ENCODE measurements around the gene SH2D2A. TPM values are rescaled to one million over a fixed set of nuclear protein-coding genes. Genes with fewer than 3 reads are reported as not detected.

The SH2D2A gene
- total and polyA plus RNA-seq, 7 donors = 0.25 to 0.82 (median 0.41) TPM; not detected in 1

DNA sequence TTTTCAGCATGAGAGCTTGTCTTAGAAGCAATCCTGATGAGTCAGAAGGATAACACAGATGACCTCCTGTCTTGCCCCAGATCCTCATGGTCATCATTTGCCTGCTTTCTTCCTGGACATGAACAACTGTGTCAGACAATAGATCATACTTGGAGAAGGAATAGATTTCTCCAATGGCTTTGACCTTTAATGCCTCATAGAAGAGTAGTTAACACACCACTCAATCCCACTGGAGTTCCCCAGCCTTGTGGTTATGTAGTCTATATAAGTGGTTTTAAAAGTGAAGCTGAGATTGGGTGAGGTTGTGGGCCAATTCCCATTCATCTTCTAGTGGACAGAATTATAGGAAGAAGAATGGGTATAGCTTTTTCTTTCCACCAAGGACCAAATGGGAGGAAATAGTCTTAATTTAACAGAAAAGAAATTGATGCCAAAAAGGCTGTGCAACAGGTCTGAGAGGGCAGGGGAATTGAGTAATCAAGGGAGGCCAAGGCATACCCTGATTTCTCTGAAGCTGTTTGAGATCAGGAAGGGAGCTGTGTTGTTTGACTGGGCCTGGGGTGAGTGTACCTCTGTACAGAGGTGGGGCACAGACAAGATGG, 35.0 kb downstream of the SH2D2A start:
- H3K4me1 ChIP-seq = peaks cover 26% of the 10 kb centered on the region
- no peaks in the 10 kb centered on the region for H3K27me3 ChIP-seq (ENCODE audit: insufficient read depth in 3 of 3, low read length in 2 of 3)
- intact Hi-C loops (cut with DNase I) = no loop called here
- H3K27ac ChIP-seq = no peak overlapping the region
- ATAC-seq (peak; percentile 56 to 72 (median 70)), DNase-seq (no peak)
- TF ChIP-seq, protein P1, sequence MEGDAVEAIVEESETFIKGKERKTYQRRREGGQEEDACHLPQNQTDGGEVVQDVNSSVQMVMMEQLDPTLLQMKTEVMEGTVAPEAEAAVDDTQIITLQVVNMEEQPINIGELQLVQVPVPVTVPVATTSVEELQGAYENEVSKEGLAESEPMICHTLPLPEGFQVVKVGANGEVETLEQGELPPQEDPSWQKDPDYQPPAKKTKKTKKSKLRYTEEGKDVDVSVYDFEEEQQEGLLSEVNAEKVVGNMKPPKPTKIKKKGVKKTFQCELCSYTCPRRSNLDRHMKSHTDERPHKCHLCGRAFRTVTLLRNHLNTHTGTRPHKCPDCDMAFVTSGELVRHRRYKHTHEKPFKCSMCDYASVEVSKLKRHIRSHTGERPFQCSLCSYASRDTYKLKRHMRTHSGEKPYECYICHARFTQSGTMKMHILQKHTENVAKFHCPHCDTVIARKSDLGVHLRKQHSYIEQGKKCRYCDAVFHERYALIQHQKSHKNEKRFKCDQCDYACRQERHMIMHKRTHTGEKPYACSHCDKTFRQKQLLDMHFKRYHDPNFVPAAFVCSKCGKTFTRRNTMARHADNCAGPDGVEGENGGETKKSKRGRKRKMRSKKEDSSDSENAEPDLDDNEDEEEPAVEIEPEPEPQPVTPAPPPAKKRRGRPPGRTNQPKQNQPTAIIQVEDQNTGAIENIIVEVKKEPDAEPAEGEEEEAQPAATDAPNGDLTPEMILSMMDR (IDR thresholded peaks at IDR 0.05) = no peak
- no peak overlapping the region for H3K4me3 ChIP-seq
- no peaks in the 10 kb centered on the region for H3K9me3 ChIP-seq
- peaks cover 5 to 44% of the 10 kb centered on the region in 2 donors for H3K36me3 ChIP-seq (ENCODE audit: insufficient read depth in 1 of 2, low read depth in 1 of 2)

DNA sequence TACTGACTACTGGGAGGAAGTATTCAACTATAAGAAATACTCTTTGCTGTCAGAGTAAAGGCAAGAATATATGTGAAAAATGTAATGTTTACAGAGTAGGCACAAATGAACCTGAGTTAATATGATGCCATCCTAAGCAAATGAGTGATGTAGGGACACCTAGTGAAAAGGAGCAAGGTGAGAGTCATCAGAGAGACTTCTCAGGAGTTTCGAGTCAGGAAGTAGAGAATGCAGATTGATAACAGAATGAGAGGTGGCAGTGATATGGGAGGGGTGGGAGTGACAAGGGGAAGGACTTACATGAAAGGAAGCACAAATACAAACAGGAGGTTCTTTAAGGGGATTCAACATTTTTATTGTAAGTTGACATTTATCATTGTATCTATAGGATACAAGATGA, 39.1 kb downstream of the SH2D2A start:
- 55 to 74% (median 69%) methylated on average over 1 of the region's 1 CpG for WGBS, 3 donors
- peaks cover 43% of the 10 kb centered on the region for H3K4me1 ChIP-seq
- no peaks in the 10 kb centered on the region for H3K27me3 ChIP-seq (ENCODE audit: insufficient read depth in 3 of 3, low read length in 2 of 3)
- ATAC-seq (no peak), DNase-seq (no peak)
- no peak overlapping the region for H3K27ac ChIP-seq
- H3K9me3 ChIP-seq = no peaks in the 10 kb centered on the region
- intact Hi-C loops (cut with DNase I) = no loop called here
- TF ChIP-seq, protein P1 (IDR thresholded peaks at IDR 0.05) = no peak
- H3K36me3 ChIP-seq (ENCODE audit: insufficient read depth in 1 of 2, low read depth in 1 of 2) = peaks cover 5 to 6% of the 10 kb centered on the region in 2 donors
- H3K4me3 ChIP-seq = no peak overlapping the region

DNA sequence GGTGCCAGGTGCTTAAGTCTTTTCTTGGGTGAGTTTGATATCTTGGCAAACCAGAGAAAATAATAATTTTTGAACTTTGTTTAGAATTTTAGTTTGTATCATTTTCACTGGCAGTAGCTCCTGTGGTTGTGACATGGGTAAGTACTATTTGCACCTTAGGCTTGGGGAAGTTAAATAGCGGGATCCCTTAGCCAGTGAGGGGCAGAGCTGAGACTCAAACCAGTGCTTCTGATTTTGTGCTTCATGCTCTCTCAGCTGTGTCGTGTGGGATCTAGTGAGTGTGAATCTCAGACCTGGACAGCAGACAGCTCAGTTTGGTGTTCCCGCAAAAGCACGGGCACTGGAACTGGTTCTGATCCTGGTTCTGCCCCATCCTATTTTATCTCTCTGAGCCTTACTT, 39.7 kb downstream of the SH2D2A start:
- Histone ChIP-seq H3K4me1 (peaks cover 47% of the 10 kb centered on the region), H3K36me3 (ENCODE audit: insufficient read depth in 1 of 2, low read depth in 1 of 2) (peaks cover 4 to 5% of the 10 kb centered on the region in 2 donors), H3K27me3 (ENCODE audit: insufficient read depth in 3 of 3, low read length in 2 of 3) (no peaks in the 10 kb centered on the region), H3K27ac (no peak overlapping the region), H3K9me3 (no peaks in the 10 kb centered on the region), H3K4me3 (no peak overlapping the region)
- intact Hi-C loops (cut with DNase I) = no loop called here
- TF ChIP-seq, protein P1 (IDR thresholded peaks at IDR 0.05) = no peak
- DNase-seq (no peak), ATAC-seq (peak in 1 of 4 donors; percentile 20)
- WGBS, 3 donors = 45 to 59% (median 50%) methylated on average over 4 of the region's 4 CpGs

DNA sequence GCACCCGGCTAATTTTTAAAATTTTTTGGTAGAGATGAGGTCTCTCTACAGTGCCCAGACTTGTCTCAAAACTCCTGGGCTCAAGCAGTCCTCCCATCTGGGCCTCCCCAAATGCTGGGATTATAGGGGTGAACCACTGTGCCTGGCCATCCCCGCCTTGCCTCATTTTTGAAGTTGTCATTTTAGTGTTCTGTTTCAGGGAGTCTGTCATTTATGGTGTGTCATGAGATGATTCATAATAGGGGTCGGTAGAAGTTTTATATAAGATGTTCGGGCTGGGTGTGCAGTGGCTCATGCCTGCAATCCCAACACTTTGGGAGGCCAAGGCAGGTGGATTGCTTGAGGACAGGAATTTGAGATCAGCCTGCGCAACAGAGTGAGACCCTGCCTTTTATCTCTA, 40.8 kb downstream of the SH2D2A start:
- whole genome bisulfite sequencing, 3 donors = 79 to 86% (median 85%) methylated on average over 5 of the region's 5 CpGs
- H3K27me3 ChIP-seq (ENCODE audit: insufficient read depth in 3 of 3, low read length in 2 of 3) = no peaks in the 10 kb centered on the region
- H3K4me1 ChIP-seq = peaks cover 49% of the 10 kb centered on the region
- peaks cover 0 to 12% of the 10 kb centered on the region in 2 donors for H3K36me3 ChIP-seq (ENCODE audit: insufficient read depth in 1 of 2, low read depth in 1 of 2)
- intact Hi-C loops (cut with DNase I) = no loop called here
- H3K27ac ChIP-seq = no peak overlapping the region
- DNase-seq (no peak), ATAC-seq (peak in 3 of 4 donors; percentile 29 to 34 (median 30))
- no peaks in the 10 kb centered on the region for H3K9me3 ChIP-seq
- TF ChIP-seq, protein P1 (IDR thresholded peaks at IDR 0.05) = no peak
- H3K4me3 ChIP-seq = no peak overlapping the region

DNA sequence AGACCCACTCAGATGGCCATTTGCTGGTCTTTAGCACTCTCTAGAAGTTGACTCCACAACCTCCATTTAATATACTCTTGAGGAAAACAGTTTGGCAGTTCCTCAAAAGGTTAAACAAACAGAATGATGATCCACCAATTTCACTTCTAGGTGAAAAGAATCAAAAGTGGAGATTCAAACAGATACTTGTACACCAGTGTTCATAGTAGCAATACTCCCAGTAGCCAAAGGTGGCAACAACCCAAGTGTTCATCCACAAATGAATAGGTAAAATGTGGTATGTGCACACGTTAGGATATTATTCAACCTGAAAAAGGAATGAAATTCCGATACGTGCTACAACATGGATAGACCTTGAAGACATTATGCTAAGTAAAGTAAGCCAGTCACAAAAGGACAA, 43.0 kb downstream of the SH2D2A start:
- 91 to 92% (median 91%) methylated on average over 3 of the region's 3 CpGs for WGBS, 3 donors
- Histone ChIP-seq H3K36me3 (ENCODE audit: insufficient read depth in 1 of 2, low read depth in 1 of 2) (peaks cover 0 to 19% of the 10 kb centered on the region in 2 donors), H3K27ac (no peak overlapping the region), H3K4me3 (no peak overlapping the region), H3K9me3 (no peaks in the 10 kb centered on the region), H3K27me3 (ENCODE audit: insufficient read depth in 3 of 3, low read length in 2 of 3) (no peaks in the 10 kb centered on the region), H3K4me1 (peaks cover 66% of the 10 kb centered on the region)
- TF ChIP-seq, protein P1 (IDR thresholded peaks at IDR 0.05) = no peak
- intact Hi-C loops (cut with DNase I) = no loop called here
- DNase-seq (no peak), ATAC-seq (no peak)

Data from psoas muscle (tissue), 8 donors.